HL-60 (cell line): ENCODE measurements around the gene TXNDC17.
A peak's percentile ranks its signal among the peaks of the same experiment; 100 is the strongest.
"Not testable (repeated sequence)": the region's sequence is repeated elsewhere in the genome, so short reads cannot be mapped to it uniquely, and the experiment has no call there.

Source experiments
- DNase-seq, 2 experiments: peaks; one replicate each; pipeline ENCODE4 v3.0.0-alpha.2; 2010 to 2020; ENCODE audit warnings: low read depth in 1 of 2, low spot score in 1 of 2
- H3K27ac ChIP-seq: fragments of 250-450 bp; sonication (Bioruptor Pico); replicated peaks from 2 replicates; pipeline ENCODE4 v1.5.1; 2020; ENCODE audit warnings: mild to moderate bottlenecking, moderate library complexity
- H3K27me3 ChIP-seq: fragments of 250-450 bp; sonication (Bioruptor Pico); 2 replicates; pipeline ENCODE4 v1.5.1; 2021; ENCODE audit warnings: mild to moderate bottlenecking, moderate library complexity; ENCODE audit not compliant: insufficient read depth, poor library complexity, severe bottlenecking
- H3K4me3 ChIP-seq: replicated peaks from 2 replicates; pipeline ENCODE4 v1.5.1; 2011; ENCODE audit warnings: mild to moderate bottlenecking, control low read depth, low read length; ENCODE audit not compliant: insufficient read depth
- CTCF ChIP-seq: IDR thresholded peaks from one replicate; pipeline ENCODE4 v1.5.1; 2011; ENCODE audit warnings: low read length, control low read depth, inconsistent platforms; ENCODE audit not compliant: insufficient read depth
- GABPA ChIP-seq: IDR thresholded peaks from 2 replicates; pipeline ENCODE4 v1.6.1; 2012; ENCODE audit warnings: low read depth
- POLR2AphosphoS5 ChIP-seq: IDR thresholded peaks from 2 replicates; pipeline ENCODE4 v1.6.1; 2012; ENCODE audit warnings: low read depth
- REST ChIP-seq: IDR thresholded peaks from 2 replicates; pipeline ENCODE4 v1.6.1; 2012; ENCODE audit warnings: low read depth; ENCODE audit not compliant: insufficient replicate concordance
- SPI1 ChIP-seq: IDR thresholded peaks from 2 replicates; pipeline ENCODE4 v1.6.1; 2012; ENCODE audit warnings: low read depth, mild to moderate bottlenecking, borderline replicate concordance

Gene TXNDC17

DNA sequence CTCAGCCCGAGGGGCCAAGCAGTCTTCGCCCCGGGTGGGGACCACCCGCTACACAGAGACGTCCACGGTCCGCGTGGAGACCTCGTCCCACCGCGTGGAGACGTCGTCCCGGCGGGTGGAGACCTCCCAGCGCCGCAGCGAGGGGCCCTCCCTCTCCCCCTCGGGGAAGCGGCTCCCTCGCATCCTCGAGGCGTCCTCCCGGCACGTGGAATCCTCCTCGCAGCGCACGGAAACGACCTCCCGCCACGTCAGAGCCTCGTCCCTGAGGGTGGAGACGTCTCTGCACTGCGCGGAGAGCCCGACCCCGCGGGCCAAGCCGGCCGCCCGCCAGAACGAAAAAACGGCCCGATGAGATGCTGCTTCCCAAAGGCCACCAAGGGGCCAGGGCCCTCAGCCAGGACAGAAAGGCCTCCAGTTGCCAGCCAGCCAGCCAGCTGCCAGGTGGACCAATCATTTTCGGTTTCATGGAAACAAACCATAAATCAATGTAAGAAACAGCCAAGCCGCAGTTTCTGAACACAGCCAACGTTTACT lies 11.1 kb downstream of the TXNDC17 start:
- Histone ChIP-seq H3K27me3 (no peaks in the 10 kb centered on the region), H3K4me3 (peak overlapping the region; percentile 55), H3K27ac (peak overlapping the region; percentile 96)
- no peak for DNase-seq
- TF ChIP-seq REST (no peak), GABPA (no peak), POLR2AphosphoS5 (no peak), SPI1 (no peak), CTCF (no peak)

GRCh38 chr17:6654841-6655731 lies 14.2 kb downstream of the TXNDC17 start:
- no peak for TF ChIP-seq GABPA
- no peak for TF ChIP-seq CTCF
- TF ChIP-seq REST = no peak
- no peak for TF ChIP-seq SPI1
- no peak for DNase-seq
- Histone ChIP-seq H3K27ac (no peak overlapping the region), H3K4me3 (no peak overlapping the region), H3K27me3 (no peaks in the 10 kb centered on the region)

- not testable (repeated sequence) for DNase-seq, H3K27me3 ChIP-seq, H3K4me3 ChIP-seq, H3K27ac ChIP-seq
These were observed 15.0 kb downstream of the TXNDC17 start for GRCh38 chr17:6655732-6656361.

GRCh38 chr17:6656797-6657632 lies 16.2 kb downstream of the TXNDC17 start:
- not testable (repeated sequence) for H3K27me3 ChIP-seq, H3K27ac ChIP-seq
- H3K4me3 ChIP-seq = peak overlapping the region; percentile 33
- peak in 1 of 2 experiments; percentile 8 for DNase-seq
